ENCODE data around the gene CPNE6. TPM values are rescaled to one million over a fixed set of nuclear protein-coding genes. Genes with fewer than 3 reads are reported as not detected.

CPNE6 gene
- total and polyA plus RNA-seq, 2 of the 13 experiments (the other 11 are each of a cell fraction or from before 2014, with no cell fraction given) = not detected

DNA sequence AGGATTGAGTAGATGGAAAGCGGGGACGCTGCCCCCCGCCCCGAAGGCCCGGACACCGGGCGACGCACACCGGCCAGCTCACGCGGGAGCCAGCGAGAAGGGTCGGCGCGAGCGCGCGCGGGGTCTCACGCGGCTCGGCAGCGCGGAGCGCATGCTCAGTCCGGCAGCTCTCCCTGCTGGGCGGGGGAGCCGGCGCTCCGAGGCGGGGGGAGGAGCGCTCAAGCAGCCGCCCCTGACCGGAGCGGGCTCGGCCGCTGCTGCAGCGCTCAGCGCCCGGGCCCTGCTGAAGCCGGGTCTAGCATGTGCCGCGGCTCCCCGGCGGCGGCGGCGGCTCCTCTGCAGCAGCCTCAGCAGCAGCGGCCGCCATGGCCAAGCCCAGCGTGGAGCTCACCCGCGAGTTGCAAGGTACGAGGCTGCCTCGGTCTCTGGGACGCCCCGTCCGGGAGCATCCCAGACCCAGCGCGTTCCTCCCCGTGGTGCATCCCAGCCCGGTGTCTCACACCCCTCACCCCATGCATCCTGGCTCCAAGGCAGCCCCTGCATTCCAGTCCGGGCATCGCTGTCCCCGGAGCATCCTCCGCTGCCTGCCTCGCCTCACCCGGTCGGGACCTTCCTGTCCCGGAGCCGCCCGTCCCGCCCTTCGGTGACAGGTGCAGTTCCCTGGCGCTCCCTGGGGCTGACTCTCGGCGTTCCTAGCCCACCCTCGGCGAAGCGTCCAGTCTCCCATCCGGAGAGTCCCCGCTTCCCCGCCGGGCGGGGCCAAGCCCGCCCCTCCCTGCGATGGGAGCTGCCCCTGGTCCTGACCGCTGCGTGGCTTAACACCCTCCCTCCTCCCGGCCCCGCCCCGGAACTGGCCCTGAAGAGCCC is 19.3 kb upstream of the CPNE6 start, which contains the start of gene CARMIL3 (continued):
- 0 out of 2 replicates have a peak, but pooled peaks have one; percentile 49 for TF ChIP-seq ZNF12 (CRISPR knock-in tag; IDR thresholded peaks at IDR 0.05)
- peak; percentile 96; the same call in 1 of the 2 replicates for TF ChIP-seq ZNF724P (CRISPR knock-in tag; IDR thresholded peaks at IDR 0.05; ENCODE audit: borderline replicate concordance)
- TF ChIP-seq MATR3 (CRISPR knock-in tag; IDR thresholded peaks at IDR 0.05) = peak; percentile 59; the same call in 1 of the 2 replicates
- TF ChIP-seq NFRKB (IDR thresholded peaks at IDR 0.05) = no peak
- TF ChIP-seq ZBTB26 (CRISPR knock-in tag; IDR thresholded peaks at IDR 0.05; ENCODE audit: borderline replicate concordance) = no peak
- no peak for TF ChIP-seq ZEB1 (IDR thresholded peaks at IDR 0.05; ENCODE audit: insufficient replicate concordance, low read depth)
- 0 out of 2 replicates have a peak, but pooled peaks have one; percentile 77 for TF ChIP-seq ZNF441 (CRISPR knock-in tag; IDR thresholded peaks at IDR 0.05; ENCODE audit: borderline replicate concordance)
- 0 out of 2 replicates have a peak, but pooled peaks have one; percentile 84 for TF ChIP-seq ZNF557 (CRISPR knock-in tag; IDR thresholded peaks at IDR 0.05)
- TF ChIP-seq ZNF224 (CRISPR knock-in tag; IDR thresholded peaks at IDR 0.05) = no peak
- TF ChIP-seq PLRG1 (conservative IDR thresholded peaks at IDR 0.05) = no peak
- peak; percentile 90 for TF ChIP-seq ARNT2 (CRISPR knock-in tag; IDR thresholded peaks at IDR 0.05; ENCODE audit: low read depth)
- TF ChIP-seq ZFAT (CRISPR knock-in tag; conservative IDR thresholded peaks at IDR 0.05) = no peak
- peak; percentile 87 for TF ChIP-seq ZNF253 (CRISPR knock-in tag; IDR thresholded peaks at IDR 0.05; ENCODE audit: borderline replicate concordance)
- TF ChIP-seq E2F2 (CRISPR knock-in tag; IDR thresholded peaks at IDR 0.05; ENCODE audit: borderline replicate concordance) = peak; percentile 82; the same call in 1 of the 2 replicates
- 0 out of 2 replicates have a peak, but pooled peaks have one; percentile 24 for TF ChIP-seq FOXA3 (CRISPR knock-in tag; IDR thresholded peaks at IDR 0.05)
- peak; percentile 65 for TF ChIP-seq NCOA2 (CRISPR knock-in tag; IDR thresholded peaks at IDR 0.05)
- TF ChIP-seq, protein P1, sequence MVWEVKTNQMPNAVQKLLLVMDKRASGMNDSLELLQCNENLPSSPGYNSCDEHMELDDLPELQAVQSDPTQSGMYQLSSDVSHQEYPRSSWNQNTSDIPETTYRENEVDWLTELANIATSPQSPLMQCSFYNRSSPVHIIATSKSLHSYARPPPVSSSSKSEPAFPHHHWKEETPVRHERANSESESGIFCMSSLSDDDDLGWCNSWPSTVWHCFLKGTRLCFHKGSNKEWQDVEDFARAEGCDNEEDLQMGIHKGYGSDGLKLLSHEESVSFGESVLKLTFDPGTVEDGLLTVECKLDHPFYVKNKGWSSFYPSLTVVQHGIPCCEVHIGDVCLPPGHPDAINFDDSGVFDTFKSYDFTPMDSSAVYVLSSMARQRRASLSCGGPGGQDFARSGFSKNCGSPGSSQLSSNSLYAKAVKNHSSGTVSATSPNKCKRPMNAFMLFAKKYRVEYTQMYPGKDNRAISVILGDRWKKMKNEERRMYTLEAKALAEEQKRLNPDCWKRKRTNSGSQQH (CRISPR knock-in tag; IDR thresholded peaks at IDR 0.05; ENCODE audit: low read depth) = peak; percentile 88
- peak; percentile 83 for TF ChIP-seq ISX (CRISPR knock-in tag; conservative IDR thresholded peaks at IDR 0.05)
- TF ChIP-seq ZBTB10 (CRISPR knock-in tag; IDR thresholded peaks at IDR 0.05; ENCODE audit: borderline replicate concordance) = no peak; the same call in 1 of the 2 replicates
- TF ChIP-seq CREB1 (IDR thresholded peaks at IDR 0.05) = no peak
- no peak for TF ChIP-seq CREB1 (CRISPR knock-in tag; IDR thresholded peaks at IDR 0.05)
- TF ChIP-seq ZNF589 (CRISPR knock-in tag; conservative IDR thresholded peaks at IDR 0.05) = peak; percentile 71
- TF ChIP-seq THYN1 (CRISPR knock-in tag; IDR thresholded peaks at IDR 0.05; ENCODE audit: borderline replicate concordance, low read depth) = no peak
- 0 out of 2 replicates have a peak, but pooled peaks have one; percentile 10 for TF ChIP-seq ADNP (CRISPR knock-in tag; IDR thresholded peaks at IDR 0.05)
- TF ChIP-seq NR3C1 (CRISPR knock-in tag; IDR thresholded peaks at IDR 0.05) = 0 out of 2 replicates have a peak, but pooled peaks have one; percentile 50

Data from HepG2 (cell line).